ENCODE results near the gene CFAP44.

The CFAP44 gene

GRCh38 chr3:113431811-113432210 lies 9.5 kb downstream of the CFAP44 start:
- H3K4me3 ChIP-seq (ENCODE audit: low read depth, low read length): no peak overlapping the region
- no peak for TF ChIP-seq CTCF (IDR thresholded peaks at IDR 0.05; ENCODE audit: borderline replicate concordance, insufficient read depth, low read depth, low read length)

DNA sequence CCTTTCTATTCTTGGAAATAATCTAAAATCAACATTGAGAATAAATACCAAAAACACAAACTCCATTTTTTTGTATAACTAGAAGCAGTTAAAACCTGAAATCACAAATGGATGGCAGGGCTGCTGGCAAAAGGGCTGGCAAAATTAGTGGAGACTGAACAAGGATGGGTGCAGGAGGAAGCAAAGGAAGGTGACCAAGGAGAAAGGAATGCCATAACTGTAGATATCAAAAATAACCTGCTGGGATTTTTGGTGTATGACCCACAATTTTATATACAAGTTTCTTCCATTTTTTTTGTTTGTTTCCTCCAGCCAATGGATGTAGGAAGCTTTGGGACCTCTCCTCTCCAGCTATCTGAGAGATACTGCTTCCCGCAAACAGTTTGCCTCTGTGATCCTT lies 12.7 kb downstream of the CFAP44 start:
- H3K4me3 ChIP-seq (ENCODE audit: low read depth, low read length): no peak overlapping the region
- TF ChIP-seq CTCF (IDR thresholded peaks at IDR 0.05; ENCODE audit: borderline replicate concordance, insufficient read depth, low read depth, low read length): no peak

DNA sequence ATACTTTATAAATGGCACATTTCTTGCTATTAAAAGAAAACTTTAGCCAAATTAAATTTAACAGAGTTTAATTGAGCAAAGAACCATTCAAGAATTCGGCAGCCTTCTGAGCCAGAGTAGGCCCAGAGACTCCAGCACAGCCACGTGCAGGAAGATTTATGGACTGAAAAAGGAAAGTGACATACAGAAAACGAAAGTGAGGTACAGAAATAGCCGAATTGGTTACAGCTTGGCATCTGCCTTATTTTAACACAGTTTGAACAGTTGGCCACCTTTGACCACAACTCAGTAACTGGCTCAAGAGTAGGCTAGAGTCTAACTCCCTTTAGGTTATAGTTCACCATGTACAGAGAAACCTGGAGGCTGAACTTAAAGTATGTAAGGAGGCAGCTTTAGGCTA lies 17.6 kb downstream of the CFAP44 start:
- H3K4me3 ChIP-seq (ENCODE audit: low read depth, low read length): no peak overlapping the region
- no peak for TF ChIP-seq CTCF (IDR thresholded peaks at IDR 0.05; ENCODE audit: borderline replicate concordance, insufficient read depth, low read depth, low read length)

DNA sequence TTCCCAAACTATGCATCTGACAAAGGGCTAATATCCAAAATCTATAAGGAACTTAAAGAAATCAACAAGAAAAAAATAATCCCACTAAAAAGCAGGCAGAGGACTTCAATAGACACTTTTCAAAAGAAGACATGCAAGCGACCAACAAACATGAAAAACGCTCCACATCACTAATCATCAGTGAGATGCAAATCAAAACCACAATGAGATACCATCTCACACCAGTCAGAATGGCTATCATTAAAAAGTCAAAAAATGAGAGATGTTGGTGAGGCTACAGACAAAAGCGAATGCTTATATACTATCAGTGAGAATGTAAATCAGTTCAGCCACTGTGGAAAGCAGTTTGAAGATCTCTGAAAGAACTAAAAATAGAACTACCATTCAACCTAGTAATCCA lies 20.2 kb downstream of the CFAP44 start:
- no peak for TF ChIP-seq CTCF (IDR thresholded peaks at IDR 0.05; ENCODE audit: borderline replicate concordance, insufficient read depth, low read depth, low read length)
- H3K4me3 ChIP-seq (ENCODE audit: low read depth, low read length): no peak overlapping the region

GRCh38 chr3:113409676-113410075 lies 31.6 kb downstream of the CFAP44 start:
- no peak overlapping the region for H3K4me3 ChIP-seq (ENCODE audit: low read depth, low read length)
- TF ChIP-seq CTCF (IDR thresholded peaks at IDR 0.05; ENCODE audit: borderline replicate concordance, insufficient read depth, low read depth, low read length): no peak

DNA sequence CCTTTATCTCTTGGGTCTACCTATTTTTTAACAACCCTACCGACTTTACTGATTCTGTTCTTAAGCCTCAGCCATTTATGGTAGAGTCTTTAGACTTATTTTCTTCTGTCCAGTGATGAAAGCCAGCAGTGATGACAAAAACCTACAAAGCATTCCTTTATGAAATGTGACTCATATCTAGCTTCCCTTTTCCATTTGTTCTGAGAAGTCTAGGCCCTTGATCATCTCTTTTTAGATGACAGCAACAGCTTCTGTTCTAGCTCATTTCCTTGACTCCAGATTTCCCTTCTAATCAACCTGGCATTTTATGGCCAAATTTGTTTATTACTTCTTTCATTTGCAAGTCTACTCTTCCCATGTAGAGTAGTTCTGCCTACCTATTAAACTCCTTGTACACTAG lies 36.1 kb downstream of the CFAP44 start:
- TF ChIP-seq CTCF (IDR thresholded peaks at IDR 0.05; ENCODE audit: borderline replicate concordance, insufficient read depth, low read depth, low read length): no peak
- H3K4me3 ChIP-seq (ENCODE audit: low read depth, low read length): no peak overlapping the region

- no peak for TF ChIP-seq CTCF (IDR thresholded peaks at IDR 0.05; ENCODE audit: borderline replicate concordance, insufficient read depth, low read depth, low read length)
- no peak overlapping the region for H3K4me3 ChIP-seq (ENCODE audit: low read depth, low read length)
Measured at GRCh38 chr3:113404637-113405036, 36.7 kb downstream of the CFAP44 start.
